ENCODE data around the gene YWHAG. TPM values are rescaled to one million over a fixed set of nuclear protein-coding genes. Genes with fewer than 3 reads are reported as not detected.

Gene YWHAG
- polyA plus RNA-seq, 1 donor = 94.7 TPM

GRCh38 chr7:76285604-76286374 is 73.0 kb downstream of the YWHAG start:
- Histone ChIP-seq H3K27ac (ENCODE audit: low read length) (no peak overlapping the region), H3K4me3 (ENCODE audit: low read length) (no peak overlapping the region), H3K36me3 (ENCODE audit: control insufficient read depth, insufficient read depth, low read length) (no peaks in the 10 kb centered on the region), H3K9me3 (ENCODE audit: control insufficient read depth, low read depth, low read length) (no peaks in the 10 kb centered on the region), H3K27me3 (ENCODE audit: control insufficient read depth, insufficient read depth, low read length) (peaks cover 42% of the 10 kb centered on the region), H3K4me1 (ENCODE audit: control insufficient read depth, insufficient read depth, low read length) (peaks cover 5% of the 10 kb centered on the region)
- no CpG with 5 or more reads among the region's 29 CpGs for WGBS (ENCODE audit: insufficient coverage, low lambda C conversion rate)
- no peak for DNase-seq

GRCh38 chr7:76283254-76284159 is 75.3 kb downstream of the YWHAG start:
- Histone ChIP-seq H3K27me3 (ENCODE audit: control insufficient read depth, insufficient read depth, low read length) (peaks cover 64% of the 10 kb centered on the region), H3K9me3 (ENCODE audit: control insufficient read depth, low read depth, low read length) (no peaks in the 10 kb centered on the region), H3K27ac (ENCODE audit: low read length) (no peak overlapping the region), H3K36me3 (ENCODE audit: control insufficient read depth, insufficient read depth, low read length) (no peaks in the 10 kb centered on the region), H3K4me1 (ENCODE audit: control insufficient read depth, insufficient read depth, low read length) (peaks cover 5% of the 10 kb centered on the region), H3K4me3 (ENCODE audit: low read length) (no peak overlapping the region)
- no CpG with 5 or more reads among the region's 17 CpGs for WGBS (ENCODE audit: insufficient coverage, low lambda C conversion rate)
- DNase-seq = no peak

GRCh38 chr7:76282344-76283253 is 76.2 kb downstream of the YWHAG start:
- no peak for DNase-seq
- no CpG with 5 or more reads among the region's 98 CpGs for WGBS (ENCODE audit: insufficient coverage, low lambda C conversion rate)
- Histone ChIP-seq H3K9me3 (ENCODE audit: control insufficient read depth, low read depth, low read length) (no peaks in the 10 kb centered on the region), H3K27me3 (ENCODE audit: control insufficient read depth, insufficient read depth, low read length) (peaks cover 71% of the 10 kb centered on the region), H3K4me3 (ENCODE audit: low read length) (no peak overlapping the region), H3K36me3 (ENCODE audit: control insufficient read depth, insufficient read depth, low read length) (no peaks in the 10 kb centered on the region), H3K4me1 (ENCODE audit: control insufficient read depth, insufficient read depth, low read length) (peaks cover 5% of the 10 kb centered on the region), H3K27ac (ENCODE audit: low read length) (no peak overlapping the region)

GRCh38 chr7:76281706-76282343 is 77.0 kb downstream of the YWHAG start:
- no CpG with 5 or more reads among the region's 36 CpGs for WGBS (ENCODE audit: insufficient coverage, low lambda C conversion rate)
- Histone ChIP-seq H3K9me3 (ENCODE audit: control insufficient read depth, low read depth, low read length) (no peaks in the 10 kb centered on the region), H3K4me3 (ENCODE audit: low read length) (no peak overlapping the region), H3K36me3 (ENCODE audit: control insufficient read depth, insufficient read depth, low read length) (no peaks in the 10 kb centered on the region), H3K27me3 (ENCODE audit: control insufficient read depth, insufficient read depth, low read length) (peaks cover 75% of the 10 kb centered on the region), H3K4me1 (ENCODE audit: control insufficient read depth, insufficient read depth, low read length) (peaks cover 5% of the 10 kb centered on the region), H3K27ac (ENCODE audit: low read length) (no peak overlapping the region)
- no peak for DNase-seq

- H3K4me3 ChIP-seq (ENCODE audit: low read length) = no peak overlapping the region
- 9% methylated on average over 4 of the region's 63 CpGs for WGBS (ENCODE audit: insufficient coverage, low lambda C conversion rate)
- peak in 1 of 2 donors; percentile 33 for DNase-seq
- H3K4me1 ChIP-seq (ENCODE audit: control insufficient read depth, insufficient read depth, low read length) = peaks cover 5% of the 10 kb centered on the region
- H3K27me3 ChIP-seq (ENCODE audit: control insufficient read depth, insufficient read depth, low read length) = peaks cover 79% of the 10 kb centered on the region
- no peaks in the 10 kb centered on the region for H3K36me3 ChIP-seq (ENCODE audit: control insufficient read depth, insufficient read depth, low read length)
- no peak overlapping the region for H3K27ac ChIP-seq (ENCODE audit: low read length)
- H3K9me3 ChIP-seq (ENCODE audit: control insufficient read depth, low read depth, low read length) = no peaks in the 10 kb centered on the region
These were observed 77.6 kb downstream of the YWHAG start for GRCh38 chr7:76281006-76281705.

- WGBS (ENCODE audit: insufficient coverage, low lambda C conversion rate) = no CpG with 5 or more reads among the region's 25 CpGs
- Histone ChIP-seq H3K9me3 (ENCODE audit: control insufficient read depth, low read depth, low read length) (no peaks in the 10 kb centered on the region), H3K4me3 (ENCODE audit: low read length) (no peak overlapping the region), H3K36me3 (ENCODE audit: control insufficient read depth, insufficient read depth, low read length) (no peaks in the 10 kb centered on the region), H3K27ac (ENCODE audit: low read length) (no peak overlapping the region), H3K27me3 (ENCODE audit: control insufficient read depth, insufficient read depth, low read length) (peaks cover 74% of the 10 kb centered on the region), H3K4me1 (ENCODE audit: control insufficient read depth, insufficient read depth, low read length) (peaks cover 5% of the 10 kb centered on the region)
- no peak for DNase-seq
These were observed 78.4 kb downstream of the YWHAG start for GRCh38 chr7:76280408-76280807.

- no peak overlapping the region for H3K27ac ChIP-seq (ENCODE audit: low read length)
- H3K27me3 ChIP-seq (ENCODE audit: control insufficient read depth, insufficient read depth, low read length) = peaks cover 70% of the 10 kb centered on the region
- no peak overlapping the region for H3K4me3 ChIP-seq (ENCODE audit: low read length)
- H3K36me3 ChIP-seq (ENCODE audit: control insufficient read depth, insufficient read depth, low read length) = no peaks in the 10 kb centered on the region
- H3K9me3 ChIP-seq (ENCODE audit: control insufficient read depth, low read depth, low read length) = no peaks in the 10 kb centered on the region
- no CpG with 5 or more reads among the region's 1 CpG for WGBS (ENCODE audit: insufficient coverage, low lambda C conversion rate)
- H3K4me1 ChIP-seq (ENCODE audit: control insufficient read depth, insufficient read depth, low read length) = peaks cover 5% of the 10 kb centered on the region
- DNase-seq = no peak
These were observed 80.3 kb downstream of the YWHAG start for GRCh38 chr7:76278540-76278939.
